SK-N-SH (cell line): ENCODE measurements around the gene ZNF337.
"Not testable (repeated sequence)": the region's sequence is repeated elsewhere in the genome, so short reads cannot be mapped to it uniquely, and the experiment has no call there.

Experiments used
- CHD2 ChIP-seq: fragments of 150-350 bp; IDR thresholded peaks from 2 replicates; pipeline ENCODE4 v1.6.1; 2018; ENCODE audit warnings: low read length; ENCODE audit not compliant: partially characterized antibody
- CTCF ChIP-seq: fragments of 200-600 bp; sonication (generic); IDR thresholded peaks from 2 replicates; pipeline ENCODE4 v1.6.1; 2017; ENCODE audit warnings: antibody characterized with exemption, mild to moderate bottlenecking, moderate library complexity
- ELF1 ChIP-seq: IDR thresholded peaks from 2 replicates; pipeline ENCODE4 v1.4.0; 2012
- EP300 ChIP-seq, 2 experiments: IDR thresholded peaks; 2 replicates each; pipeline versions ENCODE4 v1.4.0 to v1.6.1; 2012; ENCODE audit warnings: borderline replicate concordance in 1 of 2, low read depth in 1 of 2, low read length in 1 of 2
- EZH2phosphoT487 ChIP-seq: fragments of 200-600 bp; sonication (generic); IDR thresholded peaks from 2 replicates; pipeline ENCODE4 v1.6.1; 2017; ENCODE audit warnings: low read depth, mixed run types, mild to moderate bottlenecking, antibody characterized with exemption, moderate library complexity, borderline replicate concordance
- PBX3 ChIP-seq: IDR thresholded peaks from 2 replicates; pipeline ENCODE4; 2012
- RAD21 ChIP-seq: IDR thresholded peaks from 2 replicates; pipeline ENCODE4 v1.6.1; 2012; ENCODE audit warnings: mild to moderate bottlenecking, low read length
- REST ChIP-seq: IDR thresholded peaks from 2 replicates; pipeline ENCODE4 v1.6.1; 2012; ENCODE audit warnings: mild to moderate bottlenecking, low read depth, low read length, moderate library complexity
- RXRA ChIP-seq: IDR thresholded peaks from 2 replicates; pipeline ENCODE4 v1.4.0; 2012; ENCODE audit warnings: low read depth, mild to moderate bottlenecking, borderline replicate concordance
- SMC3 ChIP-seq: IDR thresholded peaks from 2 replicates; pipeline ENCODE4 v1.6.1; 2012; ENCODE audit warnings: low read depth, low read length, improper control_type of control experiment
- TEAD4 ChIP-seq: IDR thresholded peaks from 2 replicates; pipeline ENCODE4 v1.4.0; 2012; ENCODE audit warnings: mild to moderate bottlenecking, borderline replicate concordance; ENCODE audit not compliant: insufficient read depth
- YY1 ChIP-seq: IDR thresholded peaks from 2 replicates; pipeline ENCODE4 v1.4.0; 2012; ENCODE audit warnings: low read depth, mild to moderate bottlenecking
- ZBTB33 ChIP-seq: IDR thresholded peaks from 2 replicates; pipeline ENCODE4 v1.4.0; 2012; ENCODE audit warnings: low read depth, borderline replicate concordance

- TF ChIP-seq CTCF; ZBTB33; PBX3; EZH2phosphoT487; RXRA; EP300 (IDR thresholded peaks at IDR 0.05; ENCODE audit: borderline replicate concordance in 1 of 2, low read depth in 1 of 2, low read length in 1 of 2); CHD2; YY1; SMC3; TEAD4; ELF1; RAD21; REST: not testable (repeated sequence)
Measured at GRCh38 chr20:25718896-25719809, 22.5 kb upstream of the ZNF337 start.
